ENCODE measurements around the gene PAM.

DNA sequence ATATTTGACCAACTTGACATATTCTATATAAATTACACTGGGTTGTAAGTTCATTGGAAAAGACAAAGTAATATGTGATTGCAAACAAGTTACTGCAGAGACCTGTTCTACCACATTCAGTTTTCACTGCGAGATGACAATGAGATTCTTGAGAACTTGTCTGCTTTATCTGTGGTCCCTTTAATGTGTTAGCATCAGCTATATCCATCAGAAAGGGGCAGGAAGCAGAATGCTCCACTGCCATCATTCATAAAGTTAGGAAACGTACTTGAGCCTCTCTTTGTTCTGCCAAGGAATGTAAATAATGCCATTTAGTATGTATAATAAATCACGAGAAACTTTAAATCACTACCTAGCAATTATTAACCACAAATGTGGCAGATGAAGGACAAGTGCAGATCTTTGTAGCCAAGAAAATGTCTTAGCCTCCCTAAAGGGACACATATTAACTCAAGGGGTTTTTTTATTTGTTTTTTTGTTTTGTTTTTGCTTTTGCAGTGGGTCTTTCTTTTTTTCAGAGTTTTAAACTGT is 305.4 kb downstream of the PAM start:
- TF ChIP-seq GATA2 (IDR thresholded peaks at IDR 0.05; ENCODE audit: low read depth, low read length) (no peak), GATA3 (IDR thresholded peaks at IDR 0.05; ENCODE audit: low read depth, low read length) (no peak)
